Hematopoietic multipotent progenitor cell (in vitro differentiated cells): ENCODE results near the gene ELP5. TPM values are rescaled to one million over a fixed set of nuclear protein-coding genes. Genes with fewer than 3 reads are reported as not detected.

Source experiments
- DNase-seq, 3 donors: peaks; one replicate each; pipeline ENCODE4 v3.0.0-alpha.2; 2011 to 2015; ENCODE audit warnings: low read depth in 2 of 3, low spot score in 2 of 3
- small RNA-seq: library from RNA; depleted of rRNA; stranded (forward); fragments of <200 nt; gene quantifications from one replicate; pipeline ENCODE3, GENCODE V24; 2012
- total RNA-seq: library from RNA; depleted of rRNA; stranded (reverse); fragments of >200 nt; gene quantifications from one replicate; pipeline ENCODE4 v1.2.3, GENCODE V29; 2012

The ELP5 gene
- total RNA-seq, 1 donor: 54.7 TPM

DNA sequence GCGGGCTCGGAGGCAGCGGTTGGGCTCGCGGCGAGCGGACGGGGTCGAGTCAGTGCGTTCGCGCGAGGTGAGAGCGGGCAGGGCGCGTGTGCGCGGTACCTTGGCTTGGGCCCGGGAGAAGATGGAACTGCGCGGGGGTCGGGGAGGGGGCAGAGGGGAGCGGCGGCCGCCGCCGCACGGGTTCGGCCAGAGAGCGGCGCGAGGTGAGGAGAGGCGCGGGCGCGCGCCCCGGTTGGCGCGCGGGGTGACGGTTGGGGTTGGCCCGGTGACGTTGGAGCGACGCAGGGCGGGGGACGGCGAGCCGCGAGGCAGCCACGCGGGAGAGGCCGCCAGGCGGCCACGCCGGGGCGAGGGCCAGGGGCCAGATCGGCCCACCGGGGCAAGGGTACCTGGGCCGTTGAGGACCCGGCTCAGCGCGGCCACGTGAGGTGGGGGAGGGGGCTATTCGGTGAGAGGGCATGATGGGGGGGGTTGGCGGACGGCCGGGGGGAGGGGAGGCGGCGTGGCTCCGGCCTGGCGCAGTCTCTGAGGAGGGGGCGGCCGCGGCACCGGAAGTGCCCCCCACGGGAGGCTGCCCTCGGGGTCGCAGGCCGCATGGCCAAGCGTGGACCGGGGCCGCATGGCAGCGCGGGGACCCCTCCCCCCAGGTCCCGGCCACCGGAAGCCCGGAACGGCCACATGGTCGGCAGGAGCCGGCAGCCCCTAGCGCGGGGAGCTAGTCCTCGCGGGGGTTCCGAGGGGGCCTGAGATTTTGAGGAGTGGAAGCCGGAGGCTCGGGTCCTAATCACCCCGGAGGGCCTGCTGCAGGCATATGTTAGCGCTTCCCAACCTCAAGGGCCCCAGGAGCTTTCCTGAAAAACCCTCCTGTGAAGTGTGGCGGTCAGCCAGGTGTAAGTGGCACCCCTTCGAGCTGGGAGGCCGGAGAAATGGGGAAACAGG, 55.9 kb downstream of the ELP5 start:
- DNase-seq: peak; percentile 40 to 44 (median 43)

- DNase-seq: peak; percentile 76 to 95 (median 95)
Observed at GRCh38 chr17:7308625-7309433, 56.8 kb downstream of the ELP5 start.

Small RNAs within 50 kb of the gene (small RNA-seq; reads per million reads assigned to genes)
- gene MIR324: 138 reads per million, percentile 97 among the genes with 10 or more reads in this experiment
- gene RF00019: not detected

Other genes starting within 250 kb of the ELP5 start
- gene RNASEK, start 239.6 kb upstream of the ELP5 start, total RNA-seq: 43.4 TPM
- gene BCL6B, start 229.2 kb upstream of the ELP5 start, total RNA-seq: 17.8 TPM
- 3.0 TPM for gene SLC16A13, start 216.2 kb upstream of the ELP5 start, total RNA-seq
- 0.54 TPM for gene SLC16A11, start 208.1 kb upstream of the ELP5 start, total RNA-seq
- under 0.01 TPM for gene CLEC10A, start 172.0 kb upstream of the ELP5 start, total RNA-seq
- gene ASGR2, start 137.4 kb upstream of the ELP5 start, total RNA-seq: 0.54 TPM
- gene ASGR1, start 72.8 kb upstream of the ELP5 start, total RNA-seq: 7.3 TPM
- 26.9 TPM for gene DLG4, start 32.4 kb upstream of the ELP5 start, total RNA-seq
- gene ACADVL, start 32.3 kb upstream of the ELP5 start, total RNA-seq: 191 TPM
- gene DVL2, start 17.7 kb upstream of the ELP5 start, total RNA-seq: 78.6 TPM
- 24.2 TPM for gene PHF23, start 12.8 kb upstream of the ELP5 start, total RNA-seq
- gene GABARAP, start 9.8 kb upstream of the ELP5 start, total RNA-seq: 121 TPM
- 62.7 TPM for gene CTDNEP1, start 481 bp upstream of the ELP5 start, total RNA-seq
- 9.7 TPM for gene CLDN7, start 10.3 kb downstream of the ELP5 start, total RNA-seq
- gene SLC2A4, start 29.5 kb downstream of the ELP5 start, total RNA-seq: 1.9 TPM
- 0.27 TPM for gene YBX2, start 42.4 kb downstream of the ELP5 start, total RNA-seq
- gene EIF5A, start 55.4 kb downstream of the ELP5 start, total RNA-seq: 522 TPM
- gene GPS2, start 63.1 kb downstream of the ELP5 start, total RNA-seq: 70.3 TPM
- 37.4 TPM for gene NEURL4, start 77.1 kb downstream of the ELP5 start, total RNA-seq
- gene ACAP1, start 84.3 kb downstream of the ELP5 start, total RNA-seq: 109 TPM
- 5.1 TPM for gene KCTD11, start 99.9 kb downstream of the ELP5 start, total RNA-seq
- not detected for gene TMEM95, start 102.9 kb downstream of the ELP5 start, total RNA-seq
- gene TNK1, start 128.9 kb downstream of the ELP5 start, total RNA-seq: 4.3 TPM
- gene PLSCR3, start 142.3 kb downstream of the ELP5 start, total RNA-seq: 26.9 TPM
- gene TMEM256, start 151.9 kb downstream of the ELP5 start, total RNA-seq: 141 TPM
- 6.7 TPM for gene NLGN2, start 155.6 kb downstream of the ELP5 start, total RNA-seq
- gene SPEM1, start 168.1 kb downstream of the ELP5 start, total RNA-seq: not detected
- under 0.01 TPM for gene SPEM2, start 173.4 kb downstream of the ELP5 start, total RNA-seq
- not detected for gene SPEM3, start 176.6 kb downstream of the ELP5 start, total RNA-seq
- gene TMEM102, start 183.2 kb downstream of the ELP5 start, total RNA-seq: 17.0 TPM
- 0.54 TPM for gene FGF11, start 187.3 kb downstream of the ELP5 start, total RNA-seq
- 26.1 TPM for gene CHRNB1, start 192.8 kb downstream of the ELP5 start, total RNA-seq
- 17.8 TPM for gene ZBTB4, start 227.4 kb downstream of the ELP5 start, total RNA-seq
- gene SLC35G6, start 229.2 kb downstream of the ELP5 start, total RNA-seq: not detected
- gene POLR2A, start 232.2 kb downstream of the ELP5 start, total RNA-seq: 234 TPM